ENCODE data around the gene RRAS.

DNA sequence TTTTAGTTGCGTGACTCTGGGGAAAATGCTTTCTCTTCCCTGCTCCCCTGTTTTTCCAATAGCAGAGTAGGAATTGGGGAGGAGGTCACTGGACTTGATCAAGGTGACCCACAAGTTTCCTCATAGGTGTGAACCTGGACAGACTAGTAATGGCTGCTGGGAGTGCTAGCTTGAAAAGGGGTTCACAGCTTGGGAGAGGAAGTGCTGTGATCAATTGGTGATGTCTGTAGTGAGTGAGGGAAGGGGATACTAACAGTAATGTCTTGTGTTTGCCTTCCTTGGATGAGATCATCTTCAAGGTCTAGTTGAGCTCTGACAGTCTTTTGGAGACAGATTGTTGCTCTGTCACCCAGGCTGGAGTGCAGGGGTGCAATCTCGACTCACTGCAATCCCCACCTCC, 27.5 kb upstream of the RRAS start:
- TF ChIP-seq, protein P1, sequence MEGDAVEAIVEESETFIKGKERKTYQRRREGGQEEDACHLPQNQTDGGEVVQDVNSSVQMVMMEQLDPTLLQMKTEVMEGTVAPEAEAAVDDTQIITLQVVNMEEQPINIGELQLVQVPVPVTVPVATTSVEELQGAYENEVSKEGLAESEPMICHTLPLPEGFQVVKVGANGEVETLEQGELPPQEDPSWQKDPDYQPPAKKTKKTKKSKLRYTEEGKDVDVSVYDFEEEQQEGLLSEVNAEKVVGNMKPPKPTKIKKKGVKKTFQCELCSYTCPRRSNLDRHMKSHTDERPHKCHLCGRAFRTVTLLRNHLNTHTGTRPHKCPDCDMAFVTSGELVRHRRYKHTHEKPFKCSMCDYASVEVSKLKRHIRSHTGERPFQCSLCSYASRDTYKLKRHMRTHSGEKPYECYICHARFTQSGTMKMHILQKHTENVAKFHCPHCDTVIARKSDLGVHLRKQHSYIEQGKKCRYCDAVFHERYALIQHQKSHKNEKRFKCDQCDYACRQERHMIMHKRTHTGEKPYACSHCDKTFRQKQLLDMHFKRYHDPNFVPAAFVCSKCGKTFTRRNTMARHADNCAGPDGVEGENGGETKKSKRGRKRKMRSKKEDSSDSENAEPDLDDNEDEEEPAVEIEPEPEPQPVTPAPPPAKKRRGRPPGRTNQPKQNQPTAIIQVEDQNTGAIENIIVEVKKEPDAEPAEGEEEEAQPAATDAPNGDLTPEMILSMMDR (IDR thresholded peaks at IDR 0.05) = no peak
- no peak for TF ChIP-seq POLR2A (IDR thresholded peaks at IDR 0.05)
